ENCODE data around the gene SLC17A2. TPM values are rescaled to one million over a fixed set of nuclear protein-coding genes. Genes with fewer than 3 reads are reported as not detected.

The SLC17A2 gene
- total and polyA plus RNA-seq, 2 of the 8 experiments (the other 6 are each of a cell fraction or from before 2014, with no cell fraction given), result not detected

DNA sequence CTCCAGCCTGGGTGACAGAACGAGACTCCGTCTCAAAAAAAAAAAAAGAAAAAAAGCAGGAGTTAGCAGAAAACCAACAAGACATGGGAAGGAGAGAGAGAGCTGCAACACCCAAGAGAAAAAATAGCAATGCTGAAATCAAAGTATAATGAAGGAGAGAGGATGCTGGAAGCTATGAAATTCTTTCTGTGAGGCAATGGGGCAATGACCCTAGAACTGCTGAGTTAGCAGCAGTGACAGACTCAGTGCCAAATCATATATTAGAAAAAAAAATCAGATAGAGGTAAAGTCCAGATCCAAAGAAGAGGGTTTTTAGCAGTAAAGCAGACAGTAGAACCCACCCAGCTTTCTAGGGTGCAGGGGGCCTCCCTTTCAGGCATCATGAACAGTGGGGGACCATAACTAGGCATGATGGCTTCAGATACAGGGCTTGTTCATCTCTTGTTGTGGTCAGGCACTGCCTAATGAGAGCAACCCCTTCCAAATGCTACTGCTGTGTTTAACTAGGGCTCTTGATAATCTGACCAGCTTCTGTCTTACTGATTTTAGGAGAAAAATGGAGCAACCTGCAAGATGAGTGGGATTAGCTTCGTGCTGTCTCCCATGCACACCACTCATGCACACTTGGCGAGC, 26.9 kb downstream of the SLC17A2 start (continued):
- TF ChIP-seq, protein P1, sequence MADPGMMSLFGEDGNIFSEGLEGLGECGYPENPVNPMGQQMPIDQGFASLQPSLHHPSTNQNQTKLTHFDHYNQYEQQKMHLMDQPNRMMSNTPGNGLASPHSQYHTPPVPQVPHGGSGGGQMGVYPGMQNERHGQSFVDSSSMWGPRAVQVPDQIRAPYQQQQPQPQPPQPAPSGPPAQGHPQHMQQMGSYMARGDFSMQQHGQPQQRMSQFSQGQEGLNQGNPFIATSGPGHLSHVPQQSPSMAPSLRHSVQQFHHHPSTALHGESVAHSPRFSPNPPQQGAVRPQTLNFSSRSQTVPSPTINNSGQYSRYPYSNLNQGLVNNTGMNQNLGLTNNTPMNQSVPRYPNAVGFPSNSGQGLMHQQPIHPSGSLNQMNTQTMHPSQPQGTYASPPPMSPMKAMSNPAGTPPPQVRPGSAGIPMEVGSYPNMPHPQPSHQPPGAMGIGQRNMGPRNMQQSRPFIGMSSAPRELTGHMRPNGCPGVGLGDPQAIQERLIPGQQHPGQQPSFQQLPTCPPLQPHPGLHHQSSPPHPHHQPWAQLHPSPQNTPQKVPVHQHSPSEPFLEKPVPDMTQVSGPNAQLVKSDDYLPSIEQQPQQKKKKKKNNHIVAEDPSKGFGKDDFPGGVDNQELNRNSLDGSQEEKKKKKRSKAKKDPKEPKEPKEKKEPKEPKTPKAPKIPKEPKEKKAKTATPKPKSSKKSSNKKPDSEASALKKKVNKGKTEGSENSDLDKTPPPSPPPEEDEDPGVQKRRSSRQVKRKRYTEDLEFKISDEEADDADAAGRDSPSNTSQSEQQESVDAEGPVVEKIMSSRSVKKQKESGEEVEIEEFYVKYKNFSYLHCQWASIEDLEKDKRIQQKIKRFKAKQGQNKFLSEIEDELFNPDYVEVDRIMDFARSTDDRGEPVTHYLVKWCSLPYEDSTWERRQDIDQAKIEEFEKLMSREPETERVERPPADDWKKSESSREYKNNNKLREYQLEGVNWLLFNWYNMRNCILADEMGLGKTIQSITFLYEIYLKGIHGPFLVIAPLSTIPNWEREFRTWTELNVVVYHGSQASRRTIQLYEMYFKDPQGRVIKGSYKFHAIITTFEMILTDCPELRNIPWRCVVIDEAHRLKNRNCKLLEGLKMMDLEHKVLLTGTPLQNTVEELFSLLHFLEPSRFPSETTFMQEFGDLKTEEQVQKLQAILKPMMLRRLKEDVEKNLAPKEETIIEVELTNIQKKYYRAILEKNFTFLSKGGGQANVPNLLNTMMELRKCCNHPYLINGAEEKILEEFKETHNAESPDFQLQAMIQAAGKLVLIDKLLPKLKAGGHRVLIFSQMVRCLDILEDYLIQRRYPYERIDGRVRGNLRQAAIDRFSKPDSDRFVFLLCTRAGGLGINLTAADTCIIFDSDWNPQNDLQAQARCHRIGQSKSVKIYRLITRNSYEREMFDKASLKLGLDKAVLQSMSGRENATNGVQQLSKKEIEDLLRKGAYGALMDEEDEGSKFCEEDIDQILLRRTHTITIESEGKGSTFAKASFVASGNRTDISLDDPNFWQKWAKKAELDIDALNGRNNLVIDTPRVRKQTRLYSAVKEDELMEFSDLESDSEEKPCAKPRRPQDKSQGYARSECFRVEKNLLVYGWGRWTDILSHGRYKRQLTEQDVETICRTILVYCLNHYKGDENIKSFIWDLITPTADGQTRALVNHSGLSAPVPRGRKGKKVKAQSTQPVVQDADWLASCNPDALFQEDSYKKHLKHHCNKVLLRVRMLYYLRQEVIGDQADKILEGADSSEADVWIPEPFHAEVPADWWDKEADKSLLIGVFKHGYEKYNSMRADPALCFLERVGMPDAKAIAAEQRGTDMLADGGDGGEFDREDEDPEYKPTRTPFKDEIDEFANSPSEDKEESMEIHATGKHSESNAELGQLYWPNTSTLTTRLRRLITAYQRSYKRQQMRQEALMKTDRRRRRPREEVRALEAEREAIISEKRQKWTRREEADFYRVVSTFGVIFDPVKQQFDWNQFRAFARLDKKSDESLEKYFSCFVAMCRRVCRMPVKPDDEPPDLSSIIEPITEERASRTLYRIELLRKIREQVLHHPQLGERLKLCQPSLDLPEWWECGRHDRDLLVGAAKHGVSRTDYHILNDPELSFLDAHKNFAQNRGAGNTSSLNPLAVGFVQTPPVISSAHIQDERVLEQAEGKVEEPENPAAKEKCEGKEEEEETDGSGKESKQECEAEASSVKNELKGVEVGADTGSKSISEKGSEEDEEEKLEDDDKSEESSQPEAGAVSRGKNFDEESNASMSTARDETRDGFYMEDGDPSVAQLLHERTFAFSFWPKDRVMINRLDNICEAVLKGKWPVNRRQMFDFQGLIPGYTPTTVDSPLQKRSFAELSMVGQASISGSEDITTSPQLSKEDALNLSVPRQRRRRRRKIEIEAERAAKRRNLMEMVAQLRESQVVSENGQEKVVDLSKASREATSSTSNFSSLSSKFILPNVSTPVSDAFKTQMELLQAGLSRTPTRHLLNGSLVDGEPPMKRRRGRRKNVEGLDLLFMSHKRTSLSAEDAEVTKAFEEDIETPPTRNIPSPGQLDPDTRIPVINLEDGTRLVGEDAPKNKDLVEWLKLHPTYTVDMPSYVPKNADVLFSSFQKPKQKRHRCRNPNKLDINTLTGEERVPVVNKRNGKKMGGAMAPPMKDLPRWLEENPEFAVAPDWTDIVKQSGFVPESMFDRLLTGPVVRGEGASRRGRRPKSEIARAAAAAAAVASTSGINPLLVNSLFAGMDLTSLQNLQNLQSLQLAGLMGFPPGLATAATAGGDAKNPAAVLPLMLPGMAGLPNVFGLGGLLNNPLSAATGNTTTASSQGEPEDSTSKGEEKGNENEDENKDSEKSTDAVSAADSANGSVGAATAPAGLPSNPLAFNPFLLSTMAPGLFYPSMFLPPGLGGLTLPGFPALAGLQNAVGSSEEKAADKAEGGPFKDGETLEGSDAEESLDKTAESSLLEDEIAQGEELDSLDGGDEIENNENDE (IDR thresholded peaks at IDR 0.05; ENCODE audit: insufficient replicate concordance, low read length), result no peak
- no peak for TF ChIP-seq TAF7 (optimal IDR thresholded peaks at IDR 0.05; ENCODE audit: borderline replicate concordance, low read depth, low read length)
- TF ChIP-seq, protein P2, sequence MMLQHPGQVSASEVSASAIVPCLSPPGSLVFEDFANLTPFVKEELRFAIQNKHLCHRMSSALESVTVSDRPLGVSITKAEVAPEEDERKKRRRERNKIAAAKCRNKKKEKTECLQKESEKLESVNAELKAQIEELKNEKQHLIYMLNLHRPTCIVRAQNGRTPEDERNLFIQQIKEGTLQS (IDR thresholded peaks at IDR 0.05; ENCODE audit: insufficient read depth, low read depth, low read length), result no peak
- TF ChIP-seq SAP30 (IDR thresholded peaks at IDR 0.05; ENCODE audit: insufficient read depth, insufficient replicate concordance, low read length), result no peak
- TF ChIP-seq, protein P3, sequence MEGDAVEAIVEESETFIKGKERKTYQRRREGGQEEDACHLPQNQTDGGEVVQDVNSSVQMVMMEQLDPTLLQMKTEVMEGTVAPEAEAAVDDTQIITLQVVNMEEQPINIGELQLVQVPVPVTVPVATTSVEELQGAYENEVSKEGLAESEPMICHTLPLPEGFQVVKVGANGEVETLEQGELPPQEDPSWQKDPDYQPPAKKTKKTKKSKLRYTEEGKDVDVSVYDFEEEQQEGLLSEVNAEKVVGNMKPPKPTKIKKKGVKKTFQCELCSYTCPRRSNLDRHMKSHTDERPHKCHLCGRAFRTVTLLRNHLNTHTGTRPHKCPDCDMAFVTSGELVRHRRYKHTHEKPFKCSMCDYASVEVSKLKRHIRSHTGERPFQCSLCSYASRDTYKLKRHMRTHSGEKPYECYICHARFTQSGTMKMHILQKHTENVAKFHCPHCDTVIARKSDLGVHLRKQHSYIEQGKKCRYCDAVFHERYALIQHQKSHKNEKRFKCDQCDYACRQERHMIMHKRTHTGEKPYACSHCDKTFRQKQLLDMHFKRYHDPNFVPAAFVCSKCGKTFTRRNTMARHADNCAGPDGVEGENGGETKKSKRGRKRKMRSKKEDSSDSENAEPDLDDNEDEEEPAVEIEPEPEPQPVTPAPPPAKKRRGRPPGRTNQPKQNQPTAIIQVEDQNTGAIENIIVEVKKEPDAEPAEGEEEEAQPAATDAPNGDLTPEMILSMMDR (IDR thresholded peaks at IDR 0.05; ENCODE audit: control extremely low read depth in 1 of 3, insufficient read depth in 1 of 3, low read depth in 1 of 3, low read length in 3 of 3), result no peak
- no peak for TF ChIP-seq POU5F1 (IDR thresholded peaks at IDR 0.05; ENCODE audit: low read depth, low read length)

Measured in H1 (cell line).